Activated CD4-positive, alpha-beta memory T cell treated with anti-CD3 and anti-CD28 coated beads for 36 hours (primary cell): ENCODE measurements around the gene DUSP23. TPM values are rescaled to one million over a fixed set of nuclear protein-coding genes. Genes with fewer than 3 reads are reported as not detected.

Experiments
- CTCF ChIA-PET: fragments of 350-600 bp; sonication (Branson Sonifier 250); formaldehyde crosslinking; loops from one replicate; lab custom pipeline; 2021; ENCODE audit warnings: antibody characterized with exemption, inconsistent platforms; lab: Charles Lee
- POLR2A ChIA-PET: fragments of 350-600 bp; sonication (Branson Sonifier 250); formaldehyde crosslinking; loops from one replicate; lab custom pipeline; 2021; ENCODE audit warnings: antibody characterized with exemption; lab: Charles Lee
- DNase-seq: peaks from one replicate; pipeline ENCODE4 v3.0.0-alpha.2; 2020
- H3K27ac Mint-ChIP-seq: one replicate; pipeline ENCODE4 v1.8.0; 2021; ENCODE audit warnings: mixed read lengths
- H3K27me3 Mint-ChIP-seq: one replicate; pipeline ENCODE4 v1.8.0; 2021; ENCODE audit warnings: mixed read lengths
- H3K36me3 Mint-ChIP-seq: one replicate; pipeline ENCODE4 v1.8.0; 2021; ENCODE audit warnings: mixed read lengths
- H3K4me1 Mint-ChIP-seq: one replicate; pipeline ENCODE4 v1.8.0; 2021; ENCODE audit warnings: low read depth, mixed read lengths
- H3K4me3 Mint-ChIP-seq: one replicate; pipeline ENCODE4 v1.8.0; 2021; ENCODE audit warnings: mild to moderate bottlenecking, mixed read lengths
- H3K9me3 Mint-ChIP-seq: one replicate; pipeline ENCODE4 v1.8.0; 2021; ENCODE audit warnings: mixed read lengths
- intact Hi-C: fragments of 100-400 bp; cut with micrococcal nuclease; formaldehyde crosslinking; loops from one replicate; pipeline ENCODE4 v1.15.1; 2023
- total RNA-seq, 2 experiments: library from RNA; stranded (reverse); gene quantifications; one replicate each; pipeline ENCODE4 v1.2.3, GENCODE V29; 2021

Gene DUSP23
- total RNA-seq, 2 experiments from 2014 or later: 26.9 to 28.3 TPM

- Mint-ChIP-seq H3K27me3 (no peaks in the 10 kb centered on the region), H3K4me1 (peaks cover 36% of the 10 kb centered on the region), H3K36me3 (peaks cover 6% of the 10 kb centered on the region), H3K9me3 (peaks cover 5% of the 10 kb centered on the region), H3K4me3 (no peak overlapping the region), H3K27ac (no peak overlapping the region)
- DNase-seq: no peak
- intact Hi-C loops: no loop called here
- ChIA-PET POLR2A (no interaction called here), CTCF (interaction anchor here (1.0 kb wide), 1 partner anchor 31 kb away, joined by 3 read pairs; no protein-coding TSS in a partner anchor)
Observed at GRCh38 chr1:159830722-159831121, 50.0 kb downstream of the DUSP23 start.

GRCh38 chr1:159831412-159832141 is 50.8 kb downstream of the DUSP23 start:
- Mint-ChIP-seq H3K27ac (no peak overlapping the region), H3K9me3 (peaks cover 5% of the 10 kb centered on the region), H3K4me3 (no peak overlapping the region), H3K4me1 (peaks cover 27% of the 10 kb centered on the region), H3K27me3 (no peaks in the 10 kb centered on the region), H3K36me3 (peaks cover 6% of the 10 kb centered on the region)
- ChIA-PET CTCF (interaction anchor here (1.0 to 1.8 kb wide), 4 partner anchors 10 to 61 kb away, joined by 3 to 7 read pairs (median 4); no protein-coding TSS in a partner anchor), POLR2A (no interaction called here)
- DNase-seq: no peak
- intact Hi-C loops: no loop called here

Other genes starting within 250 kb of the DUSP23 start
- not detected for gene OR10J5, start 245.0 kb upstream of the DUSP23 start, total RNA-seq
- gene APCS, start 193.1 kb upstream of the DUSP23 start, total RNA-seq: not detected
- not detected for gene CRP, start 66.4 kb upstream of the DUSP23 start, total RNA-seq
- not detected for gene FCRL6, start 21.4 kb downstream of the DUSP23 start, total RNA-seq
- under 1 TPM; 0.53 to 0.55 TPM for gene SLAMF8, start 45.9 kb downstream of the DUSP23 start, total RNA-seq
- gene VSIG8, start 81.7 kb downstream of the DUSP23 start, total RNA-seq: not detected
- gene CFAP45, start 119.2 kb downstream of the DUSP23 start, total RNA-seq: 1 to 10 TPM; 2.1 to 2.2 TPM
- gene TAGLN2, start 144.5 kb downstream of the DUSP23 start, total RNA-seq: 100 to 1,000 TPM; 597 to 607 TPM
- gene IGSF9, start 164.7 kb downstream of the DUSP23 start, total RNA-seq: under 1 TPM in 1 of 2 experiments, not detected in 1; 0.05 TPM
- not detected for gene SLAMF9, start 173.3 kb downstream of the DUSP23 start, total RNA-seq